ENCODE data around the gene GP1BB.

DNA sequence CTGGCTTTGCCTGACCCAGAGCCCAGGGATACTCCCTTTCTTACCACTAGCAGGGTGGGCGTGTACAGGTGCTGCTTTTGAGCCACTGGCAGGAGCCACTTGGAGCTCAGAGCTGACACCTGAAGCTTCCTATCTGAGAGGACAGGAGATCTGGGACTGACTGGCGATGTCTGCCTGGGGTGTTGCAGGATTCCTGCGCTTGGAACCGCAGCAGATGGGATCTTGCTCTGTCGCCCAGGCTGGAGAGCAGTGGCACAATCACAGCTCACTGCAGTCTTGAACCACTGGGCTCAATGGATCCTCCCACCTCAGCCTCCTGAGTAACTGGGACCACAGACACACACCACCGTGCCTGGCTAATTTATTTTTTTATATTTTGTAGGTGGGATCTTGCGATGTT is 17.7 kb downstream of the GP1BB start:
- TF ChIP-seq, protein P1, sequence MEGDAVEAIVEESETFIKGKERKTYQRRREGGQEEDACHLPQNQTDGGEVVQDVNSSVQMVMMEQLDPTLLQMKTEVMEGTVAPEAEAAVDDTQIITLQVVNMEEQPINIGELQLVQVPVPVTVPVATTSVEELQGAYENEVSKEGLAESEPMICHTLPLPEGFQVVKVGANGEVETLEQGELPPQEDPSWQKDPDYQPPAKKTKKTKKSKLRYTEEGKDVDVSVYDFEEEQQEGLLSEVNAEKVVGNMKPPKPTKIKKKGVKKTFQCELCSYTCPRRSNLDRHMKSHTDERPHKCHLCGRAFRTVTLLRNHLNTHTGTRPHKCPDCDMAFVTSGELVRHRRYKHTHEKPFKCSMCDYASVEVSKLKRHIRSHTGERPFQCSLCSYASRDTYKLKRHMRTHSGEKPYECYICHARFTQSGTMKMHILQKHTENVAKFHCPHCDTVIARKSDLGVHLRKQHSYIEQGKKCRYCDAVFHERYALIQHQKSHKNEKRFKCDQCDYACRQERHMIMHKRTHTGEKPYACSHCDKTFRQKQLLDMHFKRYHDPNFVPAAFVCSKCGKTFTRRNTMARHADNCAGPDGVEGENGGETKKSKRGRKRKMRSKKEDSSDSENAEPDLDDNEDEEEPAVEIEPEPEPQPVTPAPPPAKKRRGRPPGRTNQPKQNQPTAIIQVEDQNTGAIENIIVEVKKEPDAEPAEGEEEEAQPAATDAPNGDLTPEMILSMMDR (conservative IDR thresholded peaks at IDR 0.05; ENCODE audit: low read length), result no peak
- no peak for TF ChIP-seq EZH2phosphoT487 (IDR thresholded peaks at IDR 0.05; ENCODE audit: borderline replicate concordance)
